ENCODE data around the gene ARL8B.

DNA sequence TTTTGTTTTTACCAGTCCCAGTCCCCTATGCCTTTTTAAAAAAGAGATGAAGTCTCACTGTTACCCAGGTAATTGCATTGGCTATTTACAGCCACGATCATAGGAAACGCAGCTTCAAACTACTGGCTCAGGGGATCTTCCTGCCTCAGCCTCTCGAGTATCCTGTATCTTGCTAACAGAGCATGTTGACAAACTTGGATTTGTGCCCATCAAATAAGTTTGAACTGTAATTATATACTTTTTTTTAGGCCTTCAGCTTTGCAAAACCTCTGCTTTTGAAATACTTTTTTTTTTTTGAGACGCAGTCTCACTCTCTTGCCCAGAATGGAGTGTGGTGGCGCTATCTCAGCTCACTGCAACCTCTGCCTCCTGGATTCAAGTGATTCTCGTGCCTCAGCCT is 62.4 kb downstream of the ARL8B start:
- TF ChIP-seq, protein P1, sequence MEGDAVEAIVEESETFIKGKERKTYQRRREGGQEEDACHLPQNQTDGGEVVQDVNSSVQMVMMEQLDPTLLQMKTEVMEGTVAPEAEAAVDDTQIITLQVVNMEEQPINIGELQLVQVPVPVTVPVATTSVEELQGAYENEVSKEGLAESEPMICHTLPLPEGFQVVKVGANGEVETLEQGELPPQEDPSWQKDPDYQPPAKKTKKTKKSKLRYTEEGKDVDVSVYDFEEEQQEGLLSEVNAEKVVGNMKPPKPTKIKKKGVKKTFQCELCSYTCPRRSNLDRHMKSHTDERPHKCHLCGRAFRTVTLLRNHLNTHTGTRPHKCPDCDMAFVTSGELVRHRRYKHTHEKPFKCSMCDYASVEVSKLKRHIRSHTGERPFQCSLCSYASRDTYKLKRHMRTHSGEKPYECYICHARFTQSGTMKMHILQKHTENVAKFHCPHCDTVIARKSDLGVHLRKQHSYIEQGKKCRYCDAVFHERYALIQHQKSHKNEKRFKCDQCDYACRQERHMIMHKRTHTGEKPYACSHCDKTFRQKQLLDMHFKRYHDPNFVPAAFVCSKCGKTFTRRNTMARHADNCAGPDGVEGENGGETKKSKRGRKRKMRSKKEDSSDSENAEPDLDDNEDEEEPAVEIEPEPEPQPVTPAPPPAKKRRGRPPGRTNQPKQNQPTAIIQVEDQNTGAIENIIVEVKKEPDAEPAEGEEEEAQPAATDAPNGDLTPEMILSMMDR (IDR thresholded peaks at IDR 0.05) = no peak
- no peak for TF ChIP-seq POLR2A (IDR thresholded peaks at IDR 0.05)

All from testis (tissue), 2 donors.